ENCODE measurements around the gene NOSIP.

The NOSIP gene

GRCh38 chr19:49544154-49544553 lies 36.2 kb downstream of the NOSIP start:
- Mint-ChIP-seq H3K4me3 (no peak overlapping the region), H3K9me3 (no peaks in the 10 kb centered on the region), H3K4me1 (peaks cover 6% of the 10 kb centered on the region), H3K27me3 (no peaks in the 10 kb centered on the region), H3K36me3 (ENCODE audit: insufficient read depth) (no peaks in the 10 kb centered on the region), H3K27ac (ENCODE audit: low read depth) (no peak overlapping the region)
- no peak for DNase-seq (ENCODE audit: low spot score in 2 of 2)
- ATAC-seq (replicated peaks; ENCODE audit: extremely low read depth, poor library complexity, severe bottlenecking): no peak

DNA sequence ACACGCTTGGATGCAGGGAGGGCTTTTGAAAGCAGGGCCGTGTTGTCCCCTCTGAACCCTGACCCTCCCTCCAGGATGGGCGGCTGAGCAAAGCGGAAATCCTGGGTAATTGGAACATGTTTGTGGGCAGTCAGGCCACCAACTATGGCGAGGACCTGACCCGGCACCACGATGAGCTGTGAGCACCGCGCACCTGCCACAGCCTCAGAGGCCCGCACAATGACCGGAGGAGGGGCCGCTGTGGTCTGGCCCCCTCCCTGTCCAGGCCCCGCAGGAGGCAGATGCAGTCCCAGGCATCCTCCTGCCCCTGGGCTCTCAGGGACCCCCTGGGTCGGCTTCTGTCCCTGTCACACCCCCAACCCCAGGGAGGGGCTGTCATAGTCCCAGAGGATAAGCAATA lies 37.3 kb downstream of the NOSIP start:
- DNase-seq (ENCODE audit: low spot score in 2 of 2) (no peak), ATAC-seq (replicated peaks; ENCODE audit: extremely low read depth, poor library complexity, severe bottlenecking) (no peak)
- H3K36me3 Mint-ChIP-seq (ENCODE audit: insufficient read depth): no peaks in the 10 kb centered on the region
- no peak overlapping the region for H3K4me3 Mint-ChIP-seq
- no peaks in the 10 kb centered on the region for H3K27me3 Mint-ChIP-seq
- H3K27ac Mint-ChIP-seq (ENCODE audit: low read depth): peak overlapping the region; percentile 88
- H3K9me3 Mint-ChIP-seq: no peaks in the 10 kb centered on the region
- peaks cover 6% of the 10 kb centered on the region for H3K4me1 Mint-ChIP-seq

DNA sequence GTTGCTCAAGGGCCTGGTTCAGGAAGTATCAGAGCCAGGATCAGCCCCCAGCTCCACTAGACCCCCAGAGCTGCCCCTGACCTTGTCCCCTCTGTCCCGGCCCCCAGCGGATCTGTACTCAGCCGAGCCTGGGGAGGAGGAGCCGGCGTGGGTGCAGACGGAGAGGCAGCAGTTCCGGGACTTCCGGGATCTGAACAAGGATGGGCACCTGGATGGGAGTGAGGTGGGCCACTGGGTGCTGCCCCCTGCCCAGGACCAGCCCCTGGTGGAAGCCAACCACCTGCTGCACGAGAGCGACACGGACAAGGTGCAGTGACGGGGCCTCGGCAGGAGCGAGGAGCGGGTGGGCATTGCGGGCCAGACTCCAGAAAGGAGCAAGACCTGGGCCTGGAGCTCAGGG lies 37.9 kb downstream of the NOSIP start:
- ATAC-seq (replicated peaks; ENCODE audit: extremely low read depth, poor library complexity, severe bottlenecking) (no peak), DNase-seq (ENCODE audit: low spot score in 2 of 2) (no peak)
- Mint-ChIP-seq H3K4me1 (peaks cover 6% of the 10 kb centered on the region), H3K27me3 (no peaks in the 10 kb centered on the region), H3K36me3 (ENCODE audit: insufficient read depth) (no peaks in the 10 kb centered on the region), H3K27ac (ENCODE audit: low read depth) (peak overlapping the region; percentile 88), H3K9me3 (no peaks in the 10 kb centered on the region), H3K4me3 (no peak overlapping the region)

GRCh38 chr19:49541914-49542313 lies 38.4 kb downstream of the NOSIP start:
- Mint-ChIP-seq H3K4me3 (no peak overlapping the region), H3K9me3 (no peaks in the 10 kb centered on the region), H3K4me1 (peaks cover 3% of the 10 kb centered on the region), H3K27me3 (no peaks in the 10 kb centered on the region), H3K27ac (ENCODE audit: low read depth) (peak overlapping the region; percentile 88), H3K36me3 (ENCODE audit: insufficient read depth) (no peaks in the 10 kb centered on the region)
- DNase-seq (ENCODE audit: low spot score in 2 of 2) (no peak), ATAC-seq (replicated peaks; ENCODE audit: extremely low read depth, poor library complexity, severe bottlenecking) (no peak)

DNA sequence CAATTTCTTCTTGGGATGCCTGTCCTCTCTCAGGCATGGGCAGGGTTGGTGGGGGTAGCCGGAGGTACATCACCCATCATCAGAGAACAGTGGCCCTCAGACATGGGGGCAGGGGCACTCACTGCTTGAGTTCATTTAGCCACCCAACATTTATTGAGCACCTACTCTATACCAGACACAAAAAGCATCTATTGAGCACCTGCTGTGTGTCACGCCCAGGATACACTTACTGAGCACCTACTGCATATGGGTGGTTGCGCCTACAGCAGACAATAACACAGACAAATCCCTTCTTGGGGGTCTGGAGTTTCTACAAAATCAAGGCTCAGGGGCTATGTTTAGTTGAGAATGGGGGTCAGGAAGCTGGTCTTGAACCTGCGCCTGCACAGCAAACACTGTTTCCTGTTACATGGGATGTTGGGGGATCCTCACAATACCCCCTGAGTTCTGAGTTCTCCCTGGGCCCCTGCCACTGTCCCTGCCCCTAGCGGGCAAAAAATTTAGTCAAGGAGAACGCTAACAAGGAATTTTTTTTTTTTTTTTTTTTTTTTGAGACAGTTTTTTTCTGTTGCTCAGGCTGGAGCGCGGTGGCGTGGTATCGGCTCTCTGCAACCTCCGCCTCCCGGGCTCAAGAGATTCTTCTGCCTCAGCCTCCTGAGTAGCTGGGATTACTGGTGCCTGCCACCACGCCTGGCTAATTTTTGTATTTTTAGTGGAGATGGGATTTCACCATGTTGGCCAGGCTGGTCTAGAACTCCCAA lies 41.0 kb downstream of the NOSIP start:
- H3K27me3 Mint-ChIP-seq: no peaks in the 10 kb centered on the region
- H3K4me3 Mint-ChIP-seq: no peak overlapping the region
- ATAC-seq (replicated peaks; ENCODE audit: extremely low read depth, poor library complexity, severe bottlenecking) (no peak), DNase-seq (ENCODE audit: low spot score in 2 of 2) (no peak)
- no peaks in the 10 kb centered on the region for H3K9me3 Mint-ChIP-seq
- H3K4me1 Mint-ChIP-seq: peaks cover 11% of the 10 kb centered on the region
- H3K27ac Mint-ChIP-seq (ENCODE audit: low read depth): no peak overlapping the region
- H3K36me3 Mint-ChIP-seq (ENCODE audit: insufficient read depth): no peaks in the 10 kb centered on the region

DNA sequence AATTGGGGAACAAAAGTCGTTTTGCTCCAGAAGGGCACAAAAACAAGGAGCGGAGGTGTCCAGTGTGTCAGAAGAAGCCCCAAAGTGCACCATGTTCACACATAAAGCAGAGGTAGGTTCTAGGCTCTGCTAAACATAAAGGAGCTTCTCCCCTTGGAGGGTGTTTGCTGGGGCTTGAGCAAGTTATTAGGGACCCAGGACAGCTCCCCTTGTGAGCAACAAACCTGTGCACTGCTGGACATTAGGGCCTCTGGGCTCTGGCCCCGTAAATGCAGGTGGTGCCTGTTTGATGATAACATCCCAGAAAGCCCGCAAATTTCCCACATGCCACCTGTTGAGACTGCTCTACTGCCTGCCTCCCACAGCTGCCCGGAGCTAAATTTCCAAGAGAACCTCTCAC lies 41.7 kb downstream of the NOSIP start:
- H3K4me1 Mint-ChIP-seq: peaks cover 12% of the 10 kb centered on the region
- no peaks in the 10 kb centered on the region for H3K27me3 Mint-ChIP-seq
- no peaks in the 10 kb centered on the region for H3K36me3 Mint-ChIP-seq (ENCODE audit: insufficient read depth)
- ATAC-seq (replicated peaks; ENCODE audit: extremely low read depth, poor library complexity, severe bottlenecking): no peak
- H3K27ac Mint-ChIP-seq (ENCODE audit: low read depth): no peak overlapping the region
- no peak for DNase-seq (ENCODE audit: low spot score in 2 of 2)
- no peak overlapping the region for H3K4me3 Mint-ChIP-seq
- no peaks in the 10 kb centered on the region for H3K9me3 Mint-ChIP-seq

DNA sequence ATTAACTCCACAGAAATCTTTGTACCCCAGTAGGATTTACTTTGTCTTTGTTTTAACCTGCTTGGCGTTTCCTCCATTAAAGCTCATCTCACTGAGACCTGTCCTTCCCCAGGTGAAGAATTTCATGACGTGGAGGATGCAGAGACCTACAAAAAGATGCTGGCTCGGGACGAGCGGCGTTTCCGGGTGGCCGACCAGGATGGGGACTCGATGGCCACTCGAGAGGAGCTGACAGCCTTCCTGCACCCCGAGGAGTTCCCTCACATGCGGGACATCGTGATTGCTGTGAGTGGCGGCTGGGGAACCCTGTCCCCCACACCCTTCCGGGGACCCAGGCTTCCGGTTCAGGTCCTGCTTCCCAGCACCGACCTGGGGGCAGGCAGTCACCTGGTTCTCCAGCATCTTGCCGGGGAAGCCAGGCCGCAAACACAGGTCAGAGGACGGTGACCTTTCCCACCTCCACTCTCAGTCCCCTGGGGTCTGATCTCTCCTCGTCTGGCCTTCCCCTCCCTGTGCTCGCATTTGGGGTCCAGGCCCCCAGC lies 43.4 kb downstream of the NOSIP start:
- H3K27me3 Mint-ChIP-seq: no peaks in the 10 kb centered on the region
- H3K4me1 Mint-ChIP-seq: peaks cover 19% of the 10 kb centered on the region
- no peak for DNase-seq (ENCODE audit: low spot score in 2 of 2)
- no peaks in the 10 kb centered on the region for H3K9me3 Mint-ChIP-seq
- H3K36me3 Mint-ChIP-seq (ENCODE audit: insufficient read depth): no peaks in the 10 kb centered on the region
- ATAC-seq (replicated peaks; ENCODE audit: extremely low read depth, poor library complexity, severe bottlenecking): no peak
- no peak overlapping the region for H3K4me3 Mint-ChIP-seq
- H3K27ac Mint-ChIP-seq (ENCODE audit: low read depth): no peak overlapping the region

GRCh38 chr19:49534632-49535385 lies 45.5 kb downstream of the NOSIP start:
- DNase-seq (ENCODE audit: low spot score in 2 of 2): no peak
- Mint-ChIP-seq H3K4me3 (peak overlapping the region; percentile 85), H3K36me3 (ENCODE audit: insufficient read depth) (no peaks in the 10 kb centered on the region), H3K27me3 (no peaks in the 10 kb centered on the region), H3K9me3 (no peaks in the 10 kb centered on the region), H3K4me1 (peaks cover 19% of the 10 kb centered on the region), H3K27ac (ENCODE audit: low read depth) (peak overlapping the region; percentile 4)
- ATAC-seq (replicated peaks; ENCODE audit: extremely low read depth, poor library complexity, severe bottlenecking): no peak

GRCh38 chr19:49533551-49534488 lies 46.5 kb downstream of the NOSIP start:
- Mint-ChIP-seq H3K36me3 (ENCODE audit: insufficient read depth) (no peaks in the 10 kb centered on the region), H3K27me3 (no peaks in the 10 kb centered on the region), H3K4me3 (peak overlapping the region; percentile 85), H3K9me3 (no peaks in the 10 kb centered on the region), H3K27ac (ENCODE audit: low read depth) (peak overlapping the region; percentile 4), H3K4me1 (peaks cover 19% of the 10 kb centered on the region)
- peak; percentile 76 to 80 for DNase-seq (ENCODE audit: low spot score in 2 of 2)
- peak; percentile 94 for ATAC-seq (replicated peaks; ENCODE audit: extremely low read depth, poor library complexity, severe bottlenecking)

GRCh38 chr19:49530708-49531107 lies 49.6 kb downstream of the NOSIP start:
- no peak overlapping the region for H3K27ac Mint-ChIP-seq (ENCODE audit: low read depth)
- H3K4me1 Mint-ChIP-seq: peaks cover 35% of the 10 kb centered on the region
- no peak for ATAC-seq (replicated peaks; ENCODE audit: extremely low read depth, poor library complexity, severe bottlenecking)

GRCh38 chr19:49528211-49528771 lies 52.1 kb downstream of the NOSIP start:
- no peaks in the 10 kb centered on the region for H3K9me3 Mint-ChIP-seq
- H3K36me3 Mint-ChIP-seq (ENCODE audit: insufficient read depth): peaks cover 5% of the 10 kb centered on the region
- peaks cover 27% of the 10 kb centered on the region for H3K4me1 Mint-ChIP-seq
- peak overlapping the region; percentile 80 for H3K4me3 Mint-ChIP-seq
- H3K27me3 Mint-ChIP-seq: no peaks in the 10 kb centered on the region
- DNase-seq (ENCODE audit: low spot score in 2 of 2) (no peak), ATAC-seq (replicated peaks; ENCODE audit: extremely low read depth, poor library complexity, severe bottlenecking) (no peak)
- H3K27ac Mint-ChIP-seq (ENCODE audit: low read depth): no peak overlapping the region

More at GRCh38 chr19:49530708-49531107, 49.6 kb downstream of the NOSIP start:
- no peak for DNase-seq (ENCODE audit: low spot score in 2 of 2)
- no peaks in the 10 kb centered on the region for H3K9me3 Mint-ChIP-seq
- peaks cover 5% of the 10 kb centered on the region for H3K36me3 Mint-ChIP-seq (ENCODE audit: insufficient read depth)
- no peaks in the 10 kb centered on the region for H3K27me3 Mint-ChIP-seq
- H3K4me3 Mint-ChIP-seq: no peak overlapping the region
